Duodenal mucosa (tissue), 2 donors: Measurements from ENCODE around the gene NEK6.

ENCODE experiments used
- H3K27ac ChIP-seq: one replicate; pipeline ENCODE4 v1.7.0; 2013; ENCODE audit warnings: low read depth, low read length
- H3K27me3 ChIP-seq, 2 donors: one replicate each; pipeline ENCODE4 v1.7.0; 2013; ENCODE audit warnings: low read length in 2 of 2, control low read depth in 1 of 2; ENCODE audit not compliant: insufficient read depth in 2 of 2, control insufficient read depth in 1 of 2
- H3K36me3 ChIP-seq, 2 donors: one replicate each; pipeline ENCODE4 v1.7.0; 2013; ENCODE audit warnings: low read length in 2 of 2, control low read depth in 1 of 2; ENCODE audit not compliant: insufficient read depth in 2 of 2, control insufficient read depth in 1 of 2
- H3K4me1 ChIP-seq, 2 donors: one replicate each; pipeline ENCODE4 v1.7.0; 2013; ENCODE audit warnings: low read length in 2 of 2, control low read depth in 1 of 2; ENCODE audit not compliant: insufficient read depth in 2 of 2, control insufficient read depth in 1 of 2
- H3K4me3 ChIP-seq, 2 donors: one replicate each; pipeline ENCODE4 v1.7.0; 2013; ENCODE audit warnings: low read length in 2 of 2, low read depth in 1 of 2
- H3K9ac ChIP-seq, 2 donors: one replicate each; pipeline ENCODE4 v1.7.0; 2013; ENCODE audit warnings: low read length in 2 of 2, low read depth in 1 of 2
- H3K9me3 ChIP-seq, 2 donors: one replicate each; pipeline ENCODE4 v1.7.0; 2013; ENCODE audit warnings: low read length in 2 of 2, control low read depth in 1 of 2; ENCODE audit not compliant: control insufficient read depth in 1 of 2

The NEK6 gene

DNA sequence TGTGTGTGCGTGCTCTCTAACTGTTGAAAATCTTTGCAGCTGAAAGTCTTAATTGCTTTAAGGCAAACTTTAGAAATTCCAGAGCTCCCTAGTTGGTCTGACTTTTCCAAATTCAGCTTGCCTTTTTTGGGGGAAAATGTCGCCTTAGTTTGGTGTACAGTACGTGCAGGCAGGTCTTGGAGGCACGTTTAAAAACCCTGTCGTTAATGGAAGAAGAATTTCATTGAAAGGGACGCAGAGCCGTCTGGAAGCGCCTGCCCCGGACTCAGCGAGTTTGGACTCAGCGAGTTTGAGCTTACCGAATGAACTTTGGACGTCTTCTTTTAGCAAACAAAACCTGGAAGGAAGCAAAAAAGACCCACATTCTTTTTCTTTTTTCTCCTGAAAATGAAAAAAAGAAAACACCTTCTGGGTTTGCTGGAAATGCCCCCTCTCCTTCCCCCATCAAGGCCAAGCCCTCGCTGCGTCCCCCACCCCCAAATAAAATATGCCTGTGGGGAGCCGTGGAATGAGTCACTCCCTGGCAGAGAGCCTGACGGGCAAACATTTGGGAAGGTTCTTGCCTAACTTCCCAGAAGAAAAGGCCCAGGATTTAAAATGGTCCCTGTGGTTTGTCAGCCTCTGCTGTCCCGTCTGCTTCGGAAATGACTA lies 1.5 kb downstream of the NEK6 start:
- peak overlapping the region; percentile 80 for H3K27ac ChIP-seq
- H3K9me3 ChIP-seq: no peaks in the 10 kb centered on the region
- peaks cover 50 to 51% of the 10 kb centered on the region in 2 donors for H3K4me1 ChIP-seq
- peak overlapping the region; percentile 72 to 85 for H3K4me3 ChIP-seq
- no peaks in the 10 kb centered on the region for H3K27me3 ChIP-seq
- no peaks in the 10 kb centered on the region for H3K36me3 ChIP-seq
- H3K9ac ChIP-seq: peak overlapping the region; percentile 79 to 82

DNA sequence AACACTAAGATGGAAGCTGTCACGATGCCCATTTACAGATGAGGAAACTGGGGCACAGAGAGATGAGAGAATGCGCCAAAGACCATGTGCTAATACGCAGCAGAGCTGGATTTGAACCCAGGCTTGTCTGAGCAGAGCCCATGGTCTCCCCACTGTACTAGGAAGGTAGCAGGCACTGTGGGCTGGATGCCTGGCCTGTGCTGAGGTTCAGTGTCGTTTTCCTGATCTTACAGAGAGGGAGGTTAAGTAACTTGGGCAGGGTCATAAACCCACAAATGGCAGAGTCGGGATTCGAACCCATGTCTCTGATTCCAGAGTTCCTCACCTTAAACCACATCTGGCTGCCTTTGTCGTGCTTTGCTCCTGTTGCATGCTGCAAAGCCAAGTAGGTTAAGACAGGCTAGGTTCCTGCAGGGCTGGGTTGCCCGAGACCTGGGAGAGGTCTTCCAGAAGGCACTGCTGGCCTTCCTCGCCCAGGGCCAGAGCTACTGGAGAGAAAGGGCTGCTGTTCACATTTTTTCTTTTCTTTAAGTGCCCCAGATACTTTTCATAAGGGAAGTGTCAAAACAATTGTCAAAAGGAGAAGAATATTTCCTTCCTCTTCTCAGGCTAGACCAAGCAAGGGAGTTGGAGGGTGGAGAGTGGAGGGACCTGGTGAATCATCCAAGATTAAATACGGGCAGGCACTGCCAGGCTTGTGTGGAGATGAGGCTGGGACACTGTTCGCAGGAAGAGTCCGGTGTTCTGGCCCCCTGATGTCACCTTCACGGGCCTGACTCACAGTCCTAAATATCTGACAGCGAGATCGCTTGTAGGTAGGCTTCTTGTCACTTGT lies 3.2 kb downstream of the NEK6 start:
- Histone ChIP-seq H3K36me3 (no peaks in the 10 kb centered on the region), H3K4me1 (peaks cover 60% of the 10 kb centered on the region in 2 donors), H3K9me3 (no peaks in the 10 kb centered on the region), H3K4me3 (peak overlapping the region; percentile 8 to 42), H3K9ac (peak overlapping the region; percentile 14 to 44), H3K27ac (no peak overlapping the region), H3K27me3 (no peaks in the 10 kb centered on the region)

DNA sequence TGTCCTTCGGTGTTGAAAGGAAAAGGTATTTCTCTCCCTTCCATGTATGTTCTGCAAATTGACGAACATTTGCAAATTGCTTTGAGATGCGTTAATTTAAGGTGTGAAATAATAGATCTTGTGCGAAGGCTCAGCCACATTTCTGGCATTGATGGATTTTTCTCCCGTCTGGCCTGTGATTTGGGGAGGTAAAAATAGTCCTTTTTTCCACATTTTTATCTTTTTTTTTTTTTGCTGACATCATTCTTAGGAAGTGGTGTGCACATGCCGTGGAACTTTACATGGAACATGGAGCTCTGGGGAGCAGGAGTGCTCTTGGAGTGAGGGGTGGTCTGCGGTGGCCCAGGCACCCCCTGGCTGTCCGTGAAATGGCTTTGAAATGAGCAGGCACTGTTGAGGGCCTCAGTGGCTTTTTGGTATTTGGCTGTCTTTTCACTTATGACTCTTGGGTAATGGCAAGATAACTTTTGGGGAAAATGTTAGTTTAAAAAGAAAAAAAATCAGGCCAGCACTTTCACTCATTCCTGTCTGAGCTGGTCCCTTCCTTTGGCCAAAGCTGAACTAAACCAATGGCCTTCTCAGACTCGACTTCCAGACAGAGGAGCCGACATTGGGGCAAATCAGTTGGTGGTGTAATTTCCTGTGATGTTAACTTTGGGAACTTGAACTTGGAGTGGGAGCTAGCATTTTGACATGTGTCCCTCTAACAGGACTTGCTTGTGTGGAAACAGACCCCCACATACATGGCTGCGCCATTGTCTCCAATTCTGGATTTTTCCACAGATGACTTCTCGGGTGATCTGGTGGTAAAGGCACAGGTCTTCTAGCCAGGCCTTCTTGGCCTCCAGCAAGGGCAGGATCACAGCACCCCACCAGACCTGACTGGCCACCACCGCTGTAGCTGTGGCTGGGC lies 4.2 kb downstream of the NEK6 start:
- Histone ChIP-seq H3K9me3 (no peaks in the 10 kb centered on the region), H3K4me1 (peaks cover 69 to 70% of the 10 kb centered on the region in 2 donors), H3K9ac (peak overlapping the region in 1 of 2 donors; percentile 44), H3K27me3 (no peaks in the 10 kb centered on the region), H3K27ac (peak overlapping the region; percentile 54), H3K36me3 (no peaks in the 10 kb centered on the region), H3K4me3 (peak overlapping the region; percentile 8 to 42)

DNA sequence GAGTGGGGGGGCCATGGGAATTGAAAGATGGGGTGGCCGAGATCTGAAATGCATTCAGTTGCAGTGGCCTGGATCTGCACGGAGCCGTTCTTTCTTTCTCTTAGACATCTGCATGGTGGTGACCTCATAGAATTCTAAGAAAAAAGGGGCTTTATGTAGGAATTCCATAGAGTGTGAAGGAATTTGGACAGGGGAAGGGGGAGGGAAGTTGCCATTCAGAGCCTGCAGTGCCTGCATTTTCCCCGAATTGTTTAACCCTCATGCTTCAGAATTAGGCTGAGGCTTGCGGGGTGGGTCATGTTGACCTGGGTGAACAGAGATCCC lies 4.9 kb downstream of the NEK6 start:
- Histone ChIP-seq H3K4me3 (no peak overlapping the region), H3K9me3 (no peaks in the 10 kb centered on the region), H3K9ac (no peak overlapping the region), H3K27ac (peak overlapping the region; percentile 54), H3K4me1 (peaks cover 72 to 76% of the 10 kb centered on the region in 2 donors), H3K27me3 (no peaks in the 10 kb centered on the region), H3K36me3 (no peaks in the 10 kb centered on the region)

DNA sequence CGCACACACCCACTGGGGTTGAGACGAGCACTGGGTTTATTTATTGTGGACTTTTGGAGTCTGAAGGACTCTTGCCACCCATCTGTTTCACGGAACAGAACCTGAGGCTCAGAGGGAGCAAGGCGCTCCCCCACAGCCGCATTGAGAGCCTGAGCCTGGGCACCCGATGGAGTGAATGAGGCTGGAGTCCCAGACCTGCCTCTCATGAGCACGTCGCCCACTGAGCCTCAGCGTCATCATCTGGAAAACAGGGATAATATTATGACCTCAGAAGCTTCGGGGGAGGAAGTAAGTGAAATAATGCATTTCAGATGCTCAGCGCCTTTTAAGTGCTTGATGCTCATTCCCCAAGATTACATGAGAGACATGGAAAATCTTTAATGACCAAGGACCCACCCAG lies 5.5 kb downstream of the NEK6 start:
- Histone ChIP-seq H3K27me3 (no peaks in the 10 kb centered on the region), H3K36me3 (no peaks in the 10 kb centered on the region), H3K9ac (no peak overlapping the region), H3K4me3 (no peak overlapping the region), H3K27ac (no peak overlapping the region), H3K4me1 (peaks cover 78 to 83% of the 10 kb centered on the region in 2 donors), H3K9me3 (no peaks in the 10 kb centered on the region)

DNA sequence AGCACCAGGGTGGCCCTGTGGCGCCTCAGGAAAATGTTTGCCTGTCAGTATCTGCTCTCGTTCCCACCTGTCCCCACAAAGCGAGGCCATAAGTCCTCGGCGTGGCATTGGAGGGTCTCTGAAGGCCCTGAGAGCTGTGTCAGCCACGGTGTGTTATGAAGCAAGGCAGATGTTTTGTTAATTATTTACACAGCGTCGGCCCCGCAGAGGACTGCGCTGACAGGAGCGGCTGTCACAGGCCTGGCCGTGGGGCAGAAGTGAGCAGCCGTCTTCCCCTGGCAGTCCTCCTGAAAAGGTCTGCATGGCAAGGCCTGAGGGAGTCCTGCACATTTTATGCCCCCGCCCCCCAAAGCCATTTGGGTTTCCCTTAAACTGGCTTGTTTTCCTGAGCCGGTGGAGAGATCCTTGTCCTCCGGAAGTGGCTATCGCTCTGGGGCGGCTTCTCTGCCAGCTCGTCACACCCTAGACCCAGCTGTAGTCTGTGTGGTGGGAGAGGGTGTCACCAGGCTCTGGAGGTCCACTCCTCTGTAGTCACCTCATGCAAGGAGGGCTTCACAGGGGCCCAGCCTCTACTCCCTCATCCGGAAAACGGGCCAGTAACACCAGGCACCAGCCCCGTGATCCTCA lies 6.2 kb downstream of the NEK6 start:
- H3K9ac ChIP-seq: peak overlapping the region in 1 of 2 donors; percentile 32
- H3K27me3 ChIP-seq: no peaks in the 10 kb centered on the region
- H3K9me3 ChIP-seq: no peaks in the 10 kb centered on the region
- no peaks in the 10 kb centered on the region for H3K36me3 ChIP-seq
- no peak overlapping the region for H3K27ac ChIP-seq
- H3K4me3 ChIP-seq: peak overlapping the region; percentile 48 to 56
- peaks cover 81 to 85% of the 10 kb centered on the region in 2 donors for H3K4me1 ChIP-seq

DNA sequence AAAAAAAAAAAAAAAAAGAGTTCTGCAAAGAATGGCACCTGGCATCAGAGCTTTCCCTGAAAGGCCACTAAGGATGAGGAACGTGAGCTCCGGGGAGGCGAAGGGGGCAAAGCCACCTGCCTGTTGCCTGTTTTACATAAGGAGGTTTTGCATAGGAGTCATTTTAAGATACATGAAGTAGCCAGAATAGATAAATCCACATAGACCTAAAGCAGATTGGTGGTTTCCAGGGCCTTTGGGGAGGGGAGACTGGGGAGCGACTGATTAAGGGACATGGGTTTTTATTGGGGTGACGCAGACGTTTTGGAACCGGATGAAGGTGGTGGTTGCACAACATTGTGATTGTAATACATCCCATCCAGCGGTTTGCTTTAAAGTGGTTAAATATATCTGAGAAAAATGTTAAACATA lies 7.1 kb downstream of the NEK6 start:
- Histone ChIP-seq H3K9me3 (no peaks in the 10 kb centered on the region), H3K36me3 (no peaks in the 10 kb centered on the region), H3K27ac (no peak overlapping the region), H3K4me1 (peaks cover 79 to 80% of the 10 kb centered on the region in 2 donors), H3K27me3 (no peaks in the 10 kb centered on the region), H3K4me3 (no peak overlapping the region), H3K9ac (peak overlapping the region in 1 of 2 donors; percentile 2)

DNA sequence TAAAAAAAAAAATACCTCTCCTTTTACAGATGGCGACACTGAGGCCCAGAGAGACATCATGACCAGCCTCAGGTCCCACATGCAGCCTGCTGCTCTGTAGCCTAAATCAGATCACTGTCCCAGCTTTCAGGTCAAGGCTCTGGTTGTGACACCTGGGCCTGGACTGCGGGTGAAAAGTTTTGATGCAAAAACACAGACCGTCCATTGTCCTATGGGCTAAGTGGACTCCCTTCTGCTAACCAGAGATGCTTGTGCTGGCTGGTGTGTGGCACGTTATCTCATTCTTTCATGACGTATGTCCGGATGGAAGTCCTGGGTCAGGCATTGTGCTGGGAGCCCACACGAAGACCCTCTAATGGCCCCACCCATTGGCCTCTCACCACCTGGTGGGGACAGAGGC lies 7.8 kb downstream of the NEK6 start:
- no peak overlapping the region for H3K27ac ChIP-seq

DNA sequence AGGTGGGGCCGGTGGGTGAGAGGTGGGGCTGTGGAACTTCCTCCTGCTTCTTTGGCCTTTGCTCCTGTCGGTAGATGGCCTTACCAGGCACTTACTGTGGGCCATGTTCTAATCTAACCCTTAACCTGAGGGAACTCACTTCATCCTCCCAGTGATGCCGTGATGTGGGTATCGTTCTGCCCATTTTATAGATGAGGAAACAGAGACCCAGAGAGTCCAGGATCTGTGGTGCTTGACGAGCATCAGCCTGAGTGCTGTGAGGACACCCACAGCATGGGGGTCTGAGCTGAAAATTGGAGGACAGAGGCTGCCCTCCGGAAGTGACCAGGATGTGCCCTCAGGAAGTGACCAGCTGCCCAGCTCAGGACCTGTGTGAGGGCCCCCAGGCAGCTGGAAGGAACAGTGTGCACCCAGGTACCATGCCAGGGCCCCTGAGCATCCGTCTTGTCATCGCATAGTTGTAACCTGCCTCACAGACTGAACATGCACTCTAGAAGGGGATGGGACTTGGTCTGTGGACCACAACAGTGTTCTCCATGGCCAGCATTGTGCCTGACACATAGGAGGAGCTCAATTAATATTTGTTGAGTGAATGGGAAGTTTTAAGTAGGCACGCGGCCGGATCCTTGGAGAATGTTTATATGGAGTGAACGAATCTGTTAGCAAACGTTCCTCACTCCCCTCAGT lies 8.5 kb downstream of the NEK6 start:
- Histone ChIP-seq H3K27ac (no peak overlapping the region), H3K4me1 (peaks cover 80 to 82% of the 10 kb centered on the region in 2 donors)

More for the DNA sequence above, 7.8 kb downstream of the NEK6 start:
- Histone ChIP-seq H3K9ac (no peak overlapping the region), H3K36me3 (peaks cover 0 to under 1% of the 10 kb centered on the region in 2 donors), H3K4me3 (no peak overlapping the region), H3K4me1 (peaks cover 80 to 82% of the 10 kb centered on the region in 2 donors), H3K9me3 (no peaks in the 10 kb centered on the region), H3K27me3 (no peaks in the 10 kb centered on the region)

More for the DNA sequence above, 8.5 kb downstream of the NEK6 start:
- no peak overlapping the region for H3K9ac ChIP-seq
- no peaks in the 10 kb centered on the region for H3K9me3 ChIP-seq
- peaks cover 0 to 3% of the 10 kb centered on the region in 2 donors for H3K36me3 ChIP-seq
- no peak overlapping the region for H3K4me3 ChIP-seq
- no peaks in the 10 kb centered on the region for H3K27me3 ChIP-seq
